Measurements from ENCODE around the gene PDP2.
A peak's percentile ranks its signal among the peaks of the same experiment; 100 is the strongest.

PDP2 gene

GRCh38 chr16:66843191-66843590 lies 37.1 kb upstream of the PDP2 start:
- H3K9me3 ChIP-seq (ENCODE audit: insufficient read depth, low read length), result no peaks in the 10 kb centered on the region
- no peaks in the 10 kb centered on the region for H3K36me3 ChIP-seq (ENCODE audit: insufficient read depth, insufficient read length, low read length)
- H3K4me3 ChIP-seq (ENCODE audit: insufficient read length, low read depth), result no peak overlapping the region
- H3K9ac ChIP-seq (ENCODE audit: insufficient read length, low read depth), result no peak overlapping the region
- H3K27me3 ChIP-seq (ENCODE audit: insufficient read depth, insufficient read length), result peaks cover 73% of the 10 kb centered on the region
- no peak for DNase-seq (ENCODE audit: low read depth, low spot score)
- H3K4me1 ChIP-seq (ENCODE audit: insufficient read depth, insufficient read length), result peaks cover 5% of the 10 kb centered on the region
- TF ChIP-seq SUZ12 (IDR thresholded peaks at IDR 0.05; ENCODE audit: extremely low read depth, insufficient read depth, insufficient read length), result no peak
- TF ChIP-seq ZNF274 (IDR thresholded peaks at IDR 0.05; ENCODE audit: low read depth, low read length), result no peak
- TF ChIP-seq YY1 (IDR thresholded peaks at IDR 0.05; ENCODE audit: insufficient read depth, insufficient read length), result no peak

GRCh38 chr16:66844009-66844341 lies 36.3 kb upstream of the PDP2 start:
- Histone ChIP-seq H3K4me3 (ENCODE audit: insufficient read length, low read depth) (peak overlapping the region; percentile 63), H3K4me1 (ENCODE audit: insufficient read depth, insufficient read length) (peaks cover 7% of the 10 kb centered on the region), H3K27me3 (ENCODE audit: insufficient read depth, insufficient read length) (peaks cover 73% of the 10 kb centered on the region), H3K36me3 (ENCODE audit: insufficient read depth, insufficient read length, low read length) (no peaks in the 10 kb centered on the region), H3K9me3 (ENCODE audit: insufficient read depth, low read length) (no peaks in the 10 kb centered on the region), H3K9ac (ENCODE audit: insufficient read length, low read depth) (no peak overlapping the region)
- DNase-seq (ENCODE audit: low read depth, low spot score), result no peak
- no peak for TF ChIP-seq YY1 (IDR thresholded peaks at IDR 0.05; ENCODE audit: insufficient read depth, insufficient read length)
- TF ChIP-seq ZNF274 (IDR thresholded peaks at IDR 0.05; ENCODE audit: low read depth, low read length), result no peak
- TF ChIP-seq SUZ12 (IDR thresholded peaks at IDR 0.05; ENCODE audit: extremely low read depth, insufficient read depth, insufficient read length), result no peak

- Histone ChIP-seq H3K27me3 (ENCODE audit: insufficient read depth, insufficient read length) (peaks cover 76% of the 10 kb centered on the region), H3K4me1 (ENCODE audit: insufficient read depth, insufficient read length) (peaks cover 7% of the 10 kb centered on the region), H3K4me3 (ENCODE audit: insufficient read length, low read depth) (peak within 1 kb of the TSS; percentile 63), H3K9ac (ENCODE audit: insufficient read length, low read depth) (peak within 1 kb of the TSS; percentile 68), H3K9me3 (ENCODE audit: insufficient read depth, low read length) (no peaks in the 10 kb centered on the region), H3K36me3 (ENCODE audit: insufficient read depth, insufficient read length, low read length) (no peaks in the 10 kb centered on the region)
- TF ChIP-seq ZNF274 (IDR thresholded peaks at IDR 0.05; ENCODE audit: low read depth, low read length), result no peak
- TF ChIP-seq SUZ12 (IDR thresholded peaks at IDR 0.05; ENCODE audit: extremely low read depth, insufficient read depth, insufficient read length), result peak; percentile 14
- TF ChIP-seq YY1 (IDR thresholded peaks at IDR 0.05; ENCODE audit: insufficient read depth, insufficient read length), result no peak
- DNase-seq (ENCODE audit: low read depth, low spot score), result no peak
Measured at GRCh38 chr16:66844342-66845079, 35.8 kb upstream of the PDP2 start, which contains the start of gene CA7. CA7 (plus strand) TSS chr16:66844414; CDS start chr16:66844488, 74 bp downstream.

GRCh38 chr16:66845080-66845410 lies 35.3 kb upstream of the PDP2 start:
- peaks cover 76% of the 10 kb centered on the region for H3K27me3 ChIP-seq (ENCODE audit: insufficient read depth, insufficient read length)
- peak overlapping the region; percentile 63 for H3K4me3 ChIP-seq (ENCODE audit: insufficient read length, low read depth)
- H3K9me3 ChIP-seq (ENCODE audit: insufficient read depth, low read length), result no peaks in the 10 kb centered on the region
- H3K4me1 ChIP-seq (ENCODE audit: insufficient read depth, insufficient read length), result peaks cover 7% of the 10 kb centered on the region
- peak overlapping the region; percentile 68 for H3K9ac ChIP-seq (ENCODE audit: insufficient read length, low read depth)
- no peak for TF ChIP-seq ZNF274 (IDR thresholded peaks at IDR 0.05; ENCODE audit: low read depth, low read length)
- TF ChIP-seq YY1 (IDR thresholded peaks at IDR 0.05; ENCODE audit: insufficient read depth, insufficient read length), result no peak
- no peak for TF ChIP-seq SUZ12 (IDR thresholded peaks at IDR 0.05; ENCODE audit: extremely low read depth, insufficient read depth, insufficient read length)
- H3K36me3 ChIP-seq (ENCODE audit: insufficient read depth, insufficient read length, low read length), result no peaks in the 10 kb centered on the region
- no peak for DNase-seq (ENCODE audit: low read depth, low spot score)

- DNase-seq (ENCODE audit: low read depth, low spot score), result no peak
- no peak for TF ChIP-seq YY1 (IDR thresholded peaks at IDR 0.05; ENCODE audit: insufficient read depth, insufficient read length)
- no peak for TF ChIP-seq ZNF274 (IDR thresholded peaks at IDR 0.05; ENCODE audit: low read depth, low read length)
- TF ChIP-seq SUZ12 (IDR thresholded peaks at IDR 0.05; ENCODE audit: extremely low read depth, insufficient read depth, insufficient read length), result no peak
Measured at GRCh38 chr16:66845791-66846221, 34.5 kb upstream of the PDP2 start.

GRCh38 chr16:66846266-66846665 lies 34.0 kb upstream of the PDP2 start:
- Histone ChIP-seq H3K36me3 (ENCODE audit: insufficient read depth, insufficient read length, low read length) (no peaks in the 10 kb centered on the region), H3K9me3 (ENCODE audit: insufficient read depth, low read length) (no peaks in the 10 kb centered on the region), H3K9ac (ENCODE audit: insufficient read length, low read depth) (no peak overlapping the region), H3K27me3 (ENCODE audit: insufficient read depth, insufficient read length) (peaks cover 68% of the 10 kb centered on the region), H3K4me1 (ENCODE audit: insufficient read depth, insufficient read length) (peaks cover 7% of the 10 kb centered on the region), H3K4me3 (ENCODE audit: insufficient read length, low read depth) (no peak overlapping the region)
- no peak for TF ChIP-seq ZNF274 (IDR thresholded peaks at IDR 0.05; ENCODE audit: low read depth, low read length)
- TF ChIP-seq SUZ12 (IDR thresholded peaks at IDR 0.05; ENCODE audit: extremely low read depth, insufficient read depth, insufficient read length), result no peak
- no peak for TF ChIP-seq YY1 (IDR thresholded peaks at IDR 0.05; ENCODE audit: insufficient read depth, insufficient read length)
- DNase-seq (ENCODE audit: low read depth, low spot score), result no peak

More at GRCh38 chr16:66845791-66846221, 34.5 kb upstream of the PDP2 start:
- Histone ChIP-seq H3K4me1 (ENCODE audit: insufficient read depth, insufficient read length) (peaks cover 7% of the 10 kb centered on the region), H3K9me3 (ENCODE audit: insufficient read depth, low read length) (no peaks in the 10 kb centered on the region), H3K9ac (ENCODE audit: insufficient read length, low read depth) (no peak overlapping the region), H3K27me3 (ENCODE audit: insufficient read depth, insufficient read length) (peaks cover 73% of the 10 kb centered on the region), H3K36me3 (ENCODE audit: insufficient read depth, insufficient read length, low read length) (no peaks in the 10 kb centered on the region), H3K4me3 (ENCODE audit: insufficient read length, low read depth) (no peak overlapping the region)

GRCh38 chr16:66846831-66847230 lies 33.5 kb upstream of the PDP2 start:
- TF ChIP-seq ZNF274 (IDR thresholded peaks at IDR 0.05; ENCODE audit: low read depth, low read length), result no peak
- no peak for TF ChIP-seq YY1 (IDR thresholded peaks at IDR 0.05; ENCODE audit: insufficient read depth, insufficient read length)
- no peak for TF ChIP-seq SUZ12 (IDR thresholded peaks at IDR 0.05; ENCODE audit: extremely low read depth, insufficient read depth, insufficient read length)
- DNase-seq (ENCODE audit: low read depth, low spot score), result no peak
- peaks cover 63% of the 10 kb centered on the region for H3K27me3 ChIP-seq (ENCODE audit: insufficient read depth, insufficient read length)

More at GRCh38 chr16:66846831-66847230, 33.5 kb upstream of the PDP2 start:
- no peak overlapping the region for H3K4me3 ChIP-seq (ENCODE audit: insufficient read length, low read depth)
- no peak overlapping the region for H3K9ac ChIP-seq (ENCODE audit: insufficient read length, low read depth)
- no peaks in the 10 kb centered on the region for H3K36me3 ChIP-seq (ENCODE audit: insufficient read depth, insufficient read length, low read length)
- no peaks in the 10 kb centered on the region for H3K9me3 ChIP-seq (ENCODE audit: insufficient read depth, low read length)
- peaks cover 7% of the 10 kb centered on the region for H3K4me1 ChIP-seq (ENCODE audit: insufficient read depth, insufficient read length)

Measured in NT2/D1 (cell line).